Right atrium auricular region (tissue), 2 donors: ENCODE measurements around the gene ATP5MC3. TPM values are rescaled to one million over a fixed set of nuclear protein-coding genes. Genes with fewer than 3 reads are reported as not detected.
"Not testable (repeated sequence)": the region's sequence is repeated elsewhere in the genome, so short reads cannot be mapped to it uniquely, and the experiment has no call there.

Experiments
- DNase-seq: peaks from one replicate; pipeline ENCODE4 v3.0.0-alpha.2; 2019; ENCODE audit warnings: low spot score
- H3K27ac ChIP-seq, 2 donors: fragments of 200-600 bp; sonication (generic); 1 replicate in 1 of 2; 2 replicates in 1 of 2; pipeline ENCODE4 v1.5.1; 2016 to 2019
- H3K27me3 ChIP-seq, 2 donors: fragments of 200-600 bp; sonication (generic); one replicate each; pipeline versions ENCODE4 v1.5.1 to v1.6.0; 2017 to 2019
- H3K36me3 ChIP-seq: fragments of 200-600 bp; sonication (generic); one replicate; pipeline ENCODE4 v1.5.1; 2016
- H3K4me1 ChIP-seq, 2 donors: fragments of 200-600 bp; sonication (generic); one replicate each; pipeline versions ENCODE4 v1.5.1 to v1.6.0; 2017 to 2019
- H3K4me3 ChIP-seq, 2 donors: fragments of 200-600 bp; sonication (generic); 1 replicate in 1 of 2; 2 replicates in 1 of 2; pipeline ENCODE4 v1.5.1; 2017 to 2019; ENCODE audit warnings: mild to moderate bottlenecking in 1 of 2, moderate library complexity in 1 of 2
- H3K9me3 ChIP-seq, 2 donors: fragments of 200-600 bp; sonication (generic); one replicate each; pipeline ENCODE4 v1.5.1; 2019
- CTCF ChIP-seq, 2 donors: fragments of 200-600 bp; sonication (generic); IDR thresholded peaks; one replicate each; pipeline ENCODE4 v1.5.1; 2019; ENCODE audit warnings: antibody characterized with exemption in 2 of 2
- total RNA-seq, 2 donors: library from RNA; depleted of rRNA; stranded (reverse); fragments of >200 nt; gene quantifications; one replicate each; pipeline ENCODE4 v1.1.0, GENCODE V29; 2016

ATP5MC3 gene
- 100 to 1,000 TPM; 492 to 746 TPM for total RNA-seq

DNA sequence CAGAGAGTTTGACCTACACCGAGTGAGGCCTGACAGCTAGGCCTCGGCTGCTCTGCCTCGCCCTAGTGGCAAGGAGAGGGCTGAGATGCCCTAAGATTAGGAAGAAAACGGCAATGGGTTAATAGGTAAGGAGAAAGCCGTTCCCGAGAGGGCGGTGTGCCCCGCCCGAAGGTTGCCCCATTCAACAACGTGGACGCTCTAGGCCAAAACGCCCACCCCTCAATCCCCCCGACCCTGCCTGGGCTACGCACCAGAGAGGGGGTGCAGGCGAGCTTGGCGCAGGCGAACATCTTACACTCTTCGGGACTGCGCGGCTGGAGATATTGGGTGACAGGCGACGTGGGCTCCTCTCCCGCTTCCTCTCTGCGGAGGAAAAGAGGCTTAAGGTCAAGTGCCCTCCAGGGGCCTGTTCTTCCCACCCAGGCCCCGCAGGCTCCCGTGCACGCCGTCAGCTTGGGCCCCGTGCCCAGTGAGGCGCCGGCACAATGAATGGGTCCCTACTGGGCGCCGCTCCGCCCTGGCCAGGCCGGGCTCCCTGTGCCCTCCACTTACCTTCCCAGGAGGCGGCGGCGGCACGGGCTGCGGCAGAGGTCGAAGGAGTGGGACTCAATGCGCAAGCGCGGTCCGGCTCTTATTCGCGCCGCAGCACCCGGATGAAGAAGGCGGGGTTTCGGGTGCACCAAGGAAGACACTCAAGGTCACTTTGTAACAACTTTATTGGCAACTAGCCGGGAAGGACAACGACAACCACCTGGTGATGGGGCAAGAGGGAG, at the start of gene ATP5MC3:
TSS of gene ATP5MC3 (minus strand) at position 607 of the 773 bp plus-strand sequence. CDS start at position 290, 317 bp downstream.
- Histone ChIP-seq H3K27me3 (no peaks in the 10 kb centered on the region), H3K27ac (peak within 1 kb of the TSS; percentile 89 to 96), H3K4me1 (peaks cover 0 to 35% of the 10 kb centered on the region in 2 donors), H3K36me3 (peaks cover 36% of the 10 kb centered on the region), H3K4me3 (peak within 1 kb of the TSS; percentile 69 to 88), H3K9me3 (no peaks in the 10 kb centered on the region)
- peak in 1 of 2 donors; percentile 36 for TF ChIP-seq CTCF (IDR thresholded peaks at IDR 0.05)
- DNase-seq, result peak; percentile 95

DNA sequence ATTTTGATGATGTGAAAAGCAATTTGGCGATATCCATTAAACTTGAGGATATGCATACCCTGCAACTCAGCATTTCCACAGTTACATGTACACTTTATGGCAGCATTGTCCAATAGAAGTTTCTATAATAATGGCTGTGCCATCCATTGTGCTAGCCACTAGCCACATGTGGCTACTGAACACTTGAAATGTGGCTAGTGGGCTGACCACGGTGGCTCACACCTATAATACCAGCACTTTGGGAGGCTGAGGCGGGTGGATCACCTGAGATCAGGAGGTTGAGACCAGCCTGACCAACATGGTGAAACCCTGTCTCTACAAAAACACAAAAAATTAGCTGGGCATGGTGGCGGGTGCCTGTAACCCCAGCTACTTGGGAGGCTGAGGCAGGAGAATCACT, 47.1 kb upstream of the ATP5MC3 start:
- not testable (repeated sequence) for H3K36me3 ChIP-seq, H3K9me3 ChIP-seq, DNase-seq, H3K27me3 ChIP-seq, H3K4me1 ChIP-seq, H3K27ac ChIP-seq, H3K4me3 ChIP-seq

GRCh38 chr2:175228179-175228578, 46.7 kb upstream of the ATP5MC3 start:
- Histone ChIP-seq H3K4me3 (no peak overlapping the region), H3K27me3 (no peaks in the 10 kb centered on the region), H3K4me1 (no peaks in the 10 kb centered on the region), H3K36me3 (no peaks in the 10 kb centered on the region), H3K27ac (no peak overlapping the region), H3K9me3 (no peaks in the 10 kb centered on the region)
- TF ChIP-seq CTCF (IDR thresholded peaks at IDR 0.05), result no peak
- no peak for DNase-seq

- no peak for TF ChIP-seq CTCF (IDR thresholded peaks at IDR 0.05)
- no peaks in the 10 kb centered on the region for H3K27me3 ChIP-seq
- H3K36me3 ChIP-seq, result no peaks in the 10 kb centered on the region
These were observed 45.9 kb upstream of the ATP5MC3 start for GRCh38 chr2:175227393-175227792.

GRCh38 chr2:175220075-175220474, 38.6 kb upstream of the ATP5MC3 start:
- no peaks in the 10 kb centered on the region for H3K9me3 ChIP-seq
- no peaks in the 10 kb centered on the region for H3K27me3 ChIP-seq
- no peak overlapping the region for H3K27ac ChIP-seq
- no peaks in the 10 kb centered on the region for H3K4me1 ChIP-seq
- no peaks in the 10 kb centered on the region for H3K36me3 ChIP-seq
- no peak for TF ChIP-seq CTCF (IDR thresholded peaks at IDR 0.05)
- DNase-seq, result no peak
- no peak overlapping the region for H3K4me3 ChIP-seq

More at GRCh38 chr2:175227393-175227792, 45.9 kb upstream of the ATP5MC3 start:
- Histone ChIP-seq H3K9me3 (no peaks in the 10 kb centered on the region), H3K4me1 (no peaks in the 10 kb centered on the region), H3K4me3 (no peak overlapping the region), H3K27ac (no peak overlapping the region)
- DNase-seq, result no peak

DNA sequence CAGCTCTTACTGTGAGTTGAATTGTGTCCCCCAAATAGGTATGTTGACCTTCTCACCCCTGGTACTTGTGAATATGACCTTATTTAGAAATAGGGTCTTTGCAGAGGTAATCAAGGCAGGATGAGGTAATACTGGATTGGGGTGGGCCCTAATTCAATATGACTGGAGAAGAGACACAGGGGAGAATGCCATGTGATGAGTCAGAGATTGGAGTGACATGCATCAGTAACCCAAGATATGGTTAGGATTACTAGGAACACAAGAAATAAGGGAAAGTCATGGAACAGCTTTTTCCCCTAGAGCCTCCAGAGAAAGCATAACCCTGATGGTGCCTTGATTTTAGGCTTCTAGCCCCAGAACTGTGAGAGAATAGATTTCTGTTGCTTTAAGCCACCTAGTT, 37.0 kb upstream of the ATP5MC3 start:
- Histone ChIP-seq H3K27me3 (no peaks in the 10 kb centered on the region), H3K9me3 (no peaks in the 10 kb centered on the region), H3K4me3 (no peak overlapping the region), H3K27ac (no peak overlapping the region), H3K4me1 (no peaks in the 10 kb centered on the region), H3K36me3 (no peaks in the 10 kb centered on the region)
- no peak for DNase-seq
- no peak for TF ChIP-seq CTCF (IDR thresholded peaks at IDR 0.05)
